HG02870 (cell line): ENCODE measurements around the gene TMEM219.
A peak's percentile ranks its signal among the peaks of the same experiment; 100 is the strongest.

Source experiments
- ATAC-seq: cut with Tn5 transposase; IDR thresholded peaks from one replicate; pipeline ENCODE4 v1.9.1; 2021; ENCODE audit warnings: mild to moderate bottlenecking, moderate library complexity; ENCODE audit not compliant: unreplicated experiment

Gene TMEM219

GRCh38 chr16:29994600-29995323 is 32.9 kb downstream of the TMEM219 start:
- no peak for ATAC-seq

GRCh38 chr16:29995324-29995910 is 33.5 kb downstream of the TMEM219 start, which contains the start of gene HIRIP3:
Gene HIRIP3, minus strand, starts transcription at chr16:29995617. Its CDS starts 12 bp downstream, at chr16:29995605.
- ATAC-seq: peak; percentile 44

- peak; percentile 84 for ATAC-seq
Observed at GRCh38 chr16:29995911-29996765, 34.3 kb downstream of the TMEM219 start, which contains the start of gene INO80E. Gene INO80E, plus strand, starts transcription at chr16:29996241. Its CDS starts 70 bp downstream, at chr16:29996311.

- no peak for ATAC-seq
Observed at GRCh38 chr16:29996766-29997250, 34.9 kb downstream of the TMEM219 start.

- no peak for ATAC-seq
Observed at GRCh38 chr16:29999605-30000004, 37.7 kb downstream of the TMEM219 start.

- ATAC-seq: no peak
Observed at GRCh38 chr16:30000735-30001631, 39.1 kb downstream of the TMEM219 start.

- no peak for ATAC-seq
Observed at GRCh38 chr16:30002614-30003346, 40.9 kb downstream of the TMEM219 start.

- no peak for ATAC-seq
Observed at GRCh38 chr16:30003670-30004423, 42.0 kb downstream of the TMEM219 start.

- ATAC-seq: no peak
Observed at GRCh38 chr16:30004424-30004776, 42.5 kb downstream of the TMEM219 start.

- ATAC-seq: no peak
Observed at GRCh38 chr16:30004811-30005242, 42.9 kb downstream of the TMEM219 start.

- no peak for ATAC-seq
Observed at GRCh38 chr16:30005341-30006094, 43.6 kb downstream of the TMEM219 start.

- ATAC-seq: no peak
Observed at GRCh38 chr16:30006095-30006473, 44.2 kb downstream of the TMEM219 start.

GRCh38 chr16:30006659-30007377 is 44.9 kb downstream of the TMEM219 start:
- ATAC-seq: no peak

- no peak for ATAC-seq
Observed at GRCh38 chr16:30007378-30007895, 45.6 kb downstream of the TMEM219 start.

GRCh38 chr16:30009085-30009862 is 47.4 kb downstream of the TMEM219 start:
- ATAC-seq: no peak

- ATAC-seq: no peak
Observed at GRCh38 chr16:30009990-30010843, 48.3 kb downstream of the TMEM219 start.
